DOHH2 (cell line): ENCODE results near the gene HNRNPM.

Experiments used
- EZH2phosphoT487 ChIP-seq: fragments of 200-600 bp; sonication (generic); IDR thresholded peaks from 2 replicates; pipeline ENCODE4 v1.6.1; 2017; ENCODE audit warnings: borderline replicate concordance, mild to moderate bottlenecking, antibody characterized with exemption, low read length, moderate library complexity, mixed read lengths
- TF ChIP-seq, protein P1 (sequence below): fragments of 200-600 bp; sonication (generic); IDR thresholded peaks from one replicate; pipeline ENCODE4 v1.5.1; 2014; ENCODE audit warnings: antibody characterized with exemption, mild to moderate bottlenecking, low read depth, low read length; ENCODE audit not compliant: poor library complexity, severe bottlenecking

GRCh38 chr19:8451377-8451776 lies 6.6 kb downstream of the HNRNPM start:
- TF ChIP-seq, protein P1, sequence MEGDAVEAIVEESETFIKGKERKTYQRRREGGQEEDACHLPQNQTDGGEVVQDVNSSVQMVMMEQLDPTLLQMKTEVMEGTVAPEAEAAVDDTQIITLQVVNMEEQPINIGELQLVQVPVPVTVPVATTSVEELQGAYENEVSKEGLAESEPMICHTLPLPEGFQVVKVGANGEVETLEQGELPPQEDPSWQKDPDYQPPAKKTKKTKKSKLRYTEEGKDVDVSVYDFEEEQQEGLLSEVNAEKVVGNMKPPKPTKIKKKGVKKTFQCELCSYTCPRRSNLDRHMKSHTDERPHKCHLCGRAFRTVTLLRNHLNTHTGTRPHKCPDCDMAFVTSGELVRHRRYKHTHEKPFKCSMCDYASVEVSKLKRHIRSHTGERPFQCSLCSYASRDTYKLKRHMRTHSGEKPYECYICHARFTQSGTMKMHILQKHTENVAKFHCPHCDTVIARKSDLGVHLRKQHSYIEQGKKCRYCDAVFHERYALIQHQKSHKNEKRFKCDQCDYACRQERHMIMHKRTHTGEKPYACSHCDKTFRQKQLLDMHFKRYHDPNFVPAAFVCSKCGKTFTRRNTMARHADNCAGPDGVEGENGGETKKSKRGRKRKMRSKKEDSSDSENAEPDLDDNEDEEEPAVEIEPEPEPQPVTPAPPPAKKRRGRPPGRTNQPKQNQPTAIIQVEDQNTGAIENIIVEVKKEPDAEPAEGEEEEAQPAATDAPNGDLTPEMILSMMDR: no peak
- TF ChIP-seq EZH2phosphoT487: no peak
